Measurements from ENCODE around the gene EMC9.

Gene EMC9

DNA sequence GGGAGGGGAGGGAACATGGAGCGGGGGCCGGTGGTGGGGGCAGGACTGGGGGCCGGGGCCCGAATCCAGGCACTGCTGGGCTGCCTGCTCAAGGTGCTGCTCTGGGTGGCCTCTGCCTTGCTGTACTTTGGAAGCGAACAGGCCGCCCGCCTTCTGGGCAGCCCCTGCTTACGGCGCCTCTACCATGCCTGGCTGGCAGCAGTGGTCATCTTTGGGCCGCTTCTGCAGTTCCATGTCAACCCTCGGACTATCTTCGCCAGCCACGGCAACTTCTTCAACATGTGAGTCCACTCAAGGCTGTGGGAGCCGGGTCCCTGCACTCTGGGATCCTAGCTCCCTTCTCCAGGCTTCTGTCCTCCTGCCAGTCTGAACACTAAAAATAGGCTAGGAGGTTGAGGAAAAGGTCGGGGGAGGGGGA lies 9.8 kb downstream of the EMC9 start:
- ChIA-PET CTCF (interaction anchor here (2.6 to 5.7 kb wide), 3 partner anchors 9 to 29 kb away, joined by 9 to 46 read pairs (median 11); partner anchors contain the start of genes DCAF11, EMC9, IRF9 and NRL), POLR2A (no interaction called here)
- Histone ChIP-seq H3K27me3 (replicated peaks in 2 of 5; ENCODE audit: control insufficient read depth in 4 of 5, insufficient read depth in 5 of 5, low read length in 4 of 5) (no peaks in the 10 kb centered on the region), H3K27ac (ENCODE audit: insufficient read depth in 1 of 2, low read depth in 1 of 2, low read length in 2 of 2, poor library complexity in 1 of 2, severe bottlenecking in 2 of 2) (no peak overlapping the region), H3K4me1 (ENCODE audit: control extremely low read depth in 1 of 4, control insufficient read depth in 4 of 4, insufficient read depth in 4 of 4, low read length in 3 of 4) (peaks cover 0 to 28% (median 18%) of the 10 kb centered on the region in 4 experiments), H3K36me3 (ENCODE audit: control insufficient read depth in 4 of 4, insufficient read depth in 4 of 4, low read length in 3 of 4) (no peaks in the 10 kb centered on the region), H3K9me3 (ENCODE audit: control extremely low read depth in 1 of 5, control insufficient read depth in 4 of 5, insufficient read depth in 2 of 5, low read depth in 1 of 5, low read length in 4 of 5) (no peaks in the 10 kb centered on the region), H3K4me3 (ENCODE audit: control insufficient read depth in 1 of 7, extremely low read depth in 1 of 7, insufficient read depth in 4 of 7, low read depth in 2 of 7, low read length in 6 of 7) (no peak overlapping the region)
- WGBS (ENCODE audit: insufficient coverage), result 96% methylated on average over 10 of the region's 15 CpGs
- DNase-seq, result no peak

DNA sequence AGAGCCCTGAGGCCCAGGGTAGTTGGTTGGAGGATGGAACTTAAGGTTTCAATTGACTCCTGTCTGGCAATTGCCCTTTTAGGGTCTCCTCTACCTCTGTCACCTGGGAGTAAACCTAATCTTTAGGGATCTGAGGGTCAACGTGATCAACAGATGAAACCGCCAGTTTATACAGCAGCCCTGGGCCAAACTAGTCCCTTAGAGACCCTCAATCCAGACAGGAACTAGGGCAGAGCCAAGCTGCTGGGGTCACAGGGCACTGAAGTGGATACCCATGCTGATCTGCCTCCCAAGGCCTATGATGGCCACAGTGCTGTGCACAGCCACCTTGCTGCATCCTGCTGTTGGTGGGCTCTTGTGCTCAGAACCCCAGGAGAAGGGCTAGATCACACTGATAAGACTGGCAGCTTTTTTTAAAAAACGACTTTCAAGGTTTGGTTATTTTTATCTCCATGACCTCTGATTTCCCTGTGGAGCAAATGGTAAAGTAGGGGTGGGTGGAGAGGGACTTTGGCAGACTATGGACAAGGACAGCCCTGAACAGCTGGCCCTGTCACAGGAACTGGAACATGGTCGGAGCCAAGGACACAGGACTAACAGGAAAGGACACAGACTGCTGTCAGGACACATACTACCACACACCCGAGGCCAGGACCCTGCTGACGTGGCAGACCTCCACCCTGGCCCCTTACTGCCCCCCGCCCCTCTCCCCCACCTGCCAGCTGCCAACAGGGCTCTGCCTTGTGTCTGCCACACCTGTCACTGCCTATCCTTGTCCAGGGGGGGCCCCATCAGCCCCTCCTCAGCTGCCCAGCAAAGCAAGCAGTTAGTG lies 10.5 kb downstream of the EMC9 start:
- WGBS (ENCODE audit: insufficient coverage), result 88% methylated on average over 7 of the region's 7 CpGs
- POLR2A ChIA-PET, result no interaction called here
- H3K4me3 ChIP-seq (ENCODE audit: control insufficient read depth in 1 of 7, extremely low read depth in 1 of 7, insufficient read depth in 4 of 7, low read depth in 2 of 7, low read length in 6 of 7), result no peak overlapping the region

DNA sequence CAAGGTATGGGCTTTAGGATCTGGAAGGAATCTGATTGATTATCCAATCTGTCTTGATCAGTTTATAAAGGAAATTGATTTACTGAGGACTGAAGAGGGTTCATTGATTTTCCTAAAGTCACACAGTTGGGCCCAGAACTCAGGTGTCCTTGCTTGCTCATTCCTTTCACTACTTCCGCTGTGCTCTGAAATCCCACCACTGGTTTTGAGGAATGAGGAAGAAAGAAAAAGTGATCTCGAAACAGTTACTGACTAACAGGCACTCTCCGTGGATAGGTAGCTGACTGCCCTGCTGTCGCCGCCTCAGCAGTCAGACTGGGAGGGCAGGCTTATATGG lies 11.0 kb downstream of the EMC9 start, which contains the start of gene FITM1:
Gene FITM1 (plus strand): TSS at position 280 of the 337 bp plus-strand sequence. CDS start 905 bp downstream, outside the sequence.
- 92% methylated on average over 4 of the region's 5 CpGs for WGBS (ENCODE audit: insufficient coverage)
- peaks cover 0 to 22% (median 12%) of the 10 kb centered on the region in 4 experiments for H3K4me1 ChIP-seq (ENCODE audit: control extremely low read depth in 1 of 4, control insufficient read depth in 4 of 4, insufficient read depth in 4 of 4, low read length in 3 of 4)
- H3K4me3 ChIP-seq (ENCODE audit: control insufficient read depth in 1 of 7, extremely low read depth in 1 of 7, insufficient read depth in 4 of 7, low read depth in 2 of 7, low read length in 6 of 7), result no peak within 1 kb of the TSS
- no peak for DNase-seq
- ChIA-PET CTCF (interaction anchor here (1.6 to 5.7 kb wide), 2 partner anchors 13 to 21 kb away, joined by 4 to 46 read pairs; partner anchors contain the start of genes DCAF11 and NRL), POLR2A (no interaction called here)
- no peaks in the 10 kb centered on the region for H3K27me3 ChIP-seq (replicated peaks in 2 of 5; ENCODE audit: control insufficient read depth in 4 of 5, insufficient read depth in 5 of 5, low read length in 4 of 5)
- H3K9me3 ChIP-seq (ENCODE audit: control extremely low read depth in 1 of 5, control insufficient read depth in 4 of 5, insufficient read depth in 2 of 5, low read depth in 1 of 5, low read length in 4 of 5), result no peaks in the 10 kb centered on the region
- H3K36me3 ChIP-seq (ENCODE audit: control insufficient read depth in 4 of 4, insufficient read depth in 4 of 4, low read length in 3 of 4), result no peaks in the 10 kb centered on the region
- no peak within 1 kb of the TSS for H3K27ac ChIP-seq (ENCODE audit: insufficient read depth in 1 of 2, low read depth in 1 of 2, low read length in 2 of 2, poor library complexity in 1 of 2, severe bottlenecking in 2 of 2)

More for the DNA sequence above, 10.5 kb downstream of the EMC9 start:
- H3K27me3 ChIP-seq (replicated peaks in 2 of 5; ENCODE audit: control insufficient read depth in 4 of 5, insufficient read depth in 5 of 5, low read length in 4 of 5), result no peaks in the 10 kb centered on the region
- DNase-seq, result no peak
- no peaks in the 10 kb centered on the region for H3K9me3 ChIP-seq (ENCODE audit: control extremely low read depth in 1 of 5, control insufficient read depth in 4 of 5, insufficient read depth in 2 of 5, low read depth in 1 of 5, low read length in 4 of 5)
- H3K4me1 ChIP-seq (ENCODE audit: control extremely low read depth in 1 of 4, control insufficient read depth in 4 of 4, insufficient read depth in 4 of 4, low read length in 3 of 4), result peaks cover 0 to 26% (median 15%) of the 10 kb centered on the region in 4 experiments
- H3K36me3 ChIP-seq (ENCODE audit: control insufficient read depth in 4 of 4, insufficient read depth in 4 of 4, low read length in 3 of 4), result no peaks in the 10 kb centered on the region
- no peak overlapping the region for H3K27ac ChIP-seq (ENCODE audit: insufficient read depth in 1 of 2, low read depth in 1 of 2, low read length in 2 of 2, poor library complexity in 1 of 2, severe bottlenecking in 2 of 2)
- CTCF ChIA-PET, result interaction anchor here (1.6 to 5.7 kb wide), 4 partner anchors 10 to 29 kb away, joined by 4 to 46 read pairs (median 10); partner anchors contain the start of genes DCAF11, EMC9, IRF9 and NRL

DNA sequence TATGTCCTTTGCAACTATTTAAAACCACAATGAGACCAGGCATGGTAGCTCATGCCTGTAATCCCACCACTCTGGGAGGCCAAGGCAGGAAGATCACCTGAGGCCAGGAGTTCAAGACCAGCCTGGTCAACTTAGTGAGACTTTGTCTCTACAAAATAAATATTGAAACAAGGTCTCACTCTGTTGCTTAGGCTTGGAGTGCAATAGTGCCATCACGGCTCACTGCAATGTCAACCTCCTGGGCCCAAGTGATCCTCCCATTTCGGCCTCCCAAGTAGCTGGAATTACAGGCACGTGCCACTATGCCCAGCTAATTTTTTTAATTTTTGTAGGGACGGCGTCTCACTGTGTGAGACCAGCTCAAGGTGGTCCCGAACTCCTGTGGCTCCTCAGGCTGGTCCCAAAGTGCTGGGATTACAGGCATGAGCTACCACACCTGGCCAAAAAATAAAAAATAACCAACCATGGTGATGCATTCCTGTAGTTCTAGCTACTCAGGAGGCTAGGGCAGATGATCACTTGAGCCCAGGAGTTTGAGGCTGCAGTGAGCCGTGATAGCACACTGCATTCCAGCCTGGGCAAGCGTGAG lies 11.9 kb downstream of the EMC9 start:
- no peaks in the 10 kb centered on the region for H3K27me3 ChIP-seq (replicated peaks in 2 of 5; ENCODE audit: control insufficient read depth in 4 of 5, insufficient read depth in 5 of 5, low read length in 4 of 5)
- H3K27ac ChIP-seq (ENCODE audit: insufficient read depth in 1 of 2, low read depth in 1 of 2, low read length in 2 of 2, poor library complexity in 1 of 2, severe bottlenecking in 2 of 2), result no peak overlapping the region
- peaks cover 0 to 1% (median 0%) of the 10 kb centered on the region in 4 experiments for H3K36me3 ChIP-seq (ENCODE audit: control insufficient read depth in 4 of 4, insufficient read depth in 4 of 4, low read length in 3 of 4)
- WGBS (ENCODE audit: insufficient coverage), result 96% methylated on average over 6 of the region's 8 CpGs
- ChIA-PET POLR2A (interaction anchor here (1.1 kb wide), 1 partner anchor 13 kb away, joined by 3 read pairs; no protein-coding TSS in a partner anchor), CTCF (interaction anchor here (1.6 to 5.7 kb wide), 2 partner anchors 12 to 20 kb away, joined by 4 to 46 read pairs; partner anchors contain the start of genes DCAF11 and NRL)
- DNase-seq, result no peak
- H3K9me3 ChIP-seq (ENCODE audit: control extremely low read depth in 1 of 5, control insufficient read depth in 4 of 5, insufficient read depth in 2 of 5, low read depth in 1 of 5, low read length in 4 of 5), result no peaks in the 10 kb centered on the region
- H3K4me3 ChIP-seq (ENCODE audit: control insufficient read depth in 1 of 7, extremely low read depth in 1 of 7, insufficient read depth in 4 of 7, low read depth in 2 of 7, low read length in 6 of 7), result no peak overlapping the region
- H3K4me1 ChIP-seq (ENCODE audit: control extremely low read depth in 1 of 4, control insufficient read depth in 4 of 4, insufficient read depth in 4 of 4, low read length in 3 of 4), result peaks cover 0 to 20% (median 10%) of the 10 kb centered on the region in 4 experiments

DNA sequence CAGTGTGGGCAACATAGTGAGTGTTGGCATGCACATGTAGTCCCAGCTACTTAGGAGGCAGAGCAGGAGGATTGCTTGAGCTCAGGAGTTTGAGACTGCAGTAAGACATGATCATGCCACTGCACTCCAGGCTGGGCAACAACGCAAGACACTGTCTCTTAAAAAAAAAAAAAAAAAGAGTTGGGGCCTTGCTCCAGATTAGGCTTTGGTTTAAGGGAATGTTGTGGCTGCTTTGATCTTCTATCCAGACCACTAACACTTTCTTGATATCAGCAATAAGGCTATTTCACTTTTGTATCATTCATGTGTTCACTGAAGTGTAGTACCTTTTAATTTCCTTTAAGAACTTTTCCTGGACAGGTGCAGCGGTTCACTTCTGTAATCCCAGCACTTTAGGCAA lies 13.7 kb downstream of the EMC9 start:
- H3K9me3 ChIP-seq (ENCODE audit: control extremely low read depth in 1 of 5, control insufficient read depth in 4 of 5, insufficient read depth in 2 of 5, low read depth in 1 of 5, low read length in 4 of 5), result no peaks in the 10 kb centered on the region
- POLR2A ChIA-PET, result no interaction called here
- CTCF ChIA-PET, result interaction anchor here (1.2 to 3.1 kb wide), 4 partner anchors 9 to 33 kb away, joined by 5 to 18 read pairs (median 8); partner anchors contain the start of genes DCAF11 and NRL
- WGBS (ENCODE audit: insufficient coverage), result 100% methylated on average over 2 of the region's 2 CpGs
- H3K27me3 ChIP-seq (replicated peaks in 2 of 5; ENCODE audit: control insufficient read depth in 4 of 5, insufficient read depth in 5 of 5, low read length in 4 of 5), result no peaks in the 10 kb centered on the region
- H3K4me1 ChIP-seq (ENCODE audit: control extremely low read depth in 1 of 4, control insufficient read depth in 4 of 4, insufficient read depth in 4 of 4, low read length in 3 of 4), result peaks cover 0 to 16% (median 10%) of the 10 kb centered on the region in 4 experiments
- no peak overlapping the region for H3K4me3 ChIP-seq (ENCODE audit: control insufficient read depth in 1 of 7, extremely low read depth in 1 of 7, insufficient read depth in 4 of 7, low read depth in 2 of 7, low read length in 6 of 7)
- peaks cover 7 to 19% (median 14%) of the 10 kb centered on the region in 4 experiments for H3K36me3 ChIP-seq (ENCODE audit: control insufficient read depth in 4 of 4, insufficient read depth in 4 of 4, low read length in 3 of 4)
- H3K27ac ChIP-seq (ENCODE audit: insufficient read depth in 1 of 2, low read depth in 1 of 2, low read length in 2 of 2, poor library complexity in 1 of 2, severe bottlenecking in 2 of 2), result no peak overlapping the region
- DNase-seq, result no peak

DNA sequence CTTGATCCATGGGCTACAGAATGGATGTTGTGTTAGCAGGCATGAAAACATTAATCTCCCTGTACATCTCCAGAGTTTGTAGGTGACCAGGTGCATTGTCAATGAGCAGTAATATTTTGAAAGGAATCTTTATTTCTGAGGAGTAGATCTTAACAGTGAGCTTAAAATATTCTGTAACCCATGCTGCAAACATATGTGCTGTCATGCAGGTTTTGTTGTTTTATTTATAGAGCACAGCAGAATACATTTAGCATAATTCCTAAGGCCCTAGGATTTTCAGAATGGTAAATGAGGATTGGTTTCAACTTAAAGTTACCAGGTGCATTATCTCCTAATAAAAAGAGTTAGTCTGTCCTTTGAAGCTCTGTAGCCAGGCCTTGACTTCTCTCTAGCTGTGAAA lies 14.5 kb downstream of the EMC9 start:
- Histone ChIP-seq H3K27ac (ENCODE audit: insufficient read depth in 1 of 2, low read depth in 1 of 2, low read length in 2 of 2, poor library complexity in 1 of 2, severe bottlenecking in 2 of 2) (no peak overlapping the region), H3K36me3 (ENCODE audit: control insufficient read depth in 4 of 4, insufficient read depth in 4 of 4, low read length in 3 of 4) (peaks cover 8 to 27% (median 17%) of the 10 kb centered on the region in 4 experiments), H3K4me3 (ENCODE audit: control insufficient read depth in 1 of 7, extremely low read depth in 1 of 7, insufficient read depth in 4 of 7, low read depth in 2 of 7, low read length in 6 of 7) (no peak overlapping the region), H3K9me3 (ENCODE audit: control extremely low read depth in 1 of 5, control insufficient read depth in 4 of 5, insufficient read depth in 2 of 5, low read depth in 1 of 5, low read length in 4 of 5) (no peaks in the 10 kb centered on the region), H3K27me3 (replicated peaks in 2 of 5; ENCODE audit: control insufficient read depth in 4 of 5, insufficient read depth in 5 of 5, low read length in 4 of 5) (no peaks in the 10 kb centered on the region), H3K4me1 (ENCODE audit: control extremely low read depth in 1 of 4, control insufficient read depth in 4 of 4, insufficient read depth in 4 of 4, low read length in 3 of 4) (peaks cover 0 to 9% (median 4%) of the 10 kb centered on the region in 4 experiments)
- DNase-seq, result no peak
- POLR2A ChIA-PET, result interaction anchor here (1.2 kb wide), 1 partner anchor 12 kb away, joined by 7 read pairs; the partner anchor contains the start of genes DCAF11 and NRL
- CTCF ChIA-PET, result interaction anchor here (1.2 to 3.1 kb wide), 5 partner anchors 8 to 58 kb away, joined by 4 to 18 read pairs (median 5); partner anchors contain the start of genes DCAF11 and NRL
